HepG2 (cell line): ENCODE measurements around the gene CDCP2. TPM values are rescaled to one million over a fixed set of nuclear protein-coding genes. Genes with fewer than 3 reads are reported as not detected.

Experiments used
- ADNP ChIP-seq: sonication (generic); formaldehyde crosslinking; IDR thresholded peaks from 2 replicates; pipeline ENCODE4 v1.4.0; 2020; ENCODE audit warnings: missing genetic modification reagents
- KLF9 ChIP-seq: IDR thresholded peaks from 2 replicates; pipeline ENCODE4 v1.6.1; 2016; ENCODE audit warnings: low read depth
- NR3C1 ChIP-seq: sonication (generic); formaldehyde crosslinking; IDR thresholded peaks from 2 replicates; pipeline ENCODE4 v1.4.0; 2020; ENCODE audit warnings: missing genetic modification reagents
- polyA plus RNA-seq, 8 experiments: library from polyadenylated mRNA; depleted of rRNA in 3 of 8; stranded (reverse) in 7 of 8; unstranded in 1 of 8; fragments of >200 nt; fragmentation: Illumina TruSeq in 4 of 8; extraction: Trizol in 4 of 8; gene quantifications; 2 replicates each; pipeline versions ENCODE4 v1.2.1 to v1.2.3, GENCODE V29; 2011 to 2016; ENCODE audit warnings: low read depth in 4 of 8, missing spikeins in 1 of 8, mixed read lengths in 1 of 8; ENCODE audit not compliant: insufficient read depth in 1 of 8
- total RNA-seq, 5 experiments: library from RNA; depleted of rRNA; stranded (reverse); fragments of >200 nt; fragmentation: Illumina TruSeq; extraction: Trizol; gene quantifications; 2 replicates each; pipeline ENCODE4 v1.2.3, GENCODE V29; 2016; ENCODE audit warnings: low read depth in 1 of 5
- TF ChIP-seq, protein P1 (sequence below): sonication (generic); formaldehyde crosslinking; IDR thresholded peaks from 2 replicates; pipeline ENCODE4 v1.4.0; 2020; ENCODE audit warnings: low read depth, mild to moderate bottlenecking, missing genetic modification reagents
- TF ChIP-seq, protein P2 (sequence below): sonication (generic); formaldehyde crosslinking; IDR thresholded peaks from 2 replicates; pipeline ENCODE4 v1.5.0; 2020; ENCODE audit warnings: missing genetic modification reagents
- TF ChIP-seq, protein P3 (sequence below): sonication (generic); formaldehyde crosslinking; IDR thresholded peaks from 2 replicates; pipeline ENCODE4 v1.4.0; 2020; ENCODE audit warnings: missing genetic modification reagents
- TF ChIP-seq, protein P4 (sequence below): sonication (generic); formaldehyde crosslinking; IDR thresholded peaks from 2 replicates; pipeline ENCODE4 v1.4.0; 2020; ENCODE audit warnings: missing genetic modification reagents; ENCODE audit errors: not compliant biosample characterization

CDCP2 gene
- total and polyA plus RNA-seq, 2 of the 13 experiments (the other 11 are each of a cell fraction or from before 2014, with no cell fraction given) = not detected

DNA sequence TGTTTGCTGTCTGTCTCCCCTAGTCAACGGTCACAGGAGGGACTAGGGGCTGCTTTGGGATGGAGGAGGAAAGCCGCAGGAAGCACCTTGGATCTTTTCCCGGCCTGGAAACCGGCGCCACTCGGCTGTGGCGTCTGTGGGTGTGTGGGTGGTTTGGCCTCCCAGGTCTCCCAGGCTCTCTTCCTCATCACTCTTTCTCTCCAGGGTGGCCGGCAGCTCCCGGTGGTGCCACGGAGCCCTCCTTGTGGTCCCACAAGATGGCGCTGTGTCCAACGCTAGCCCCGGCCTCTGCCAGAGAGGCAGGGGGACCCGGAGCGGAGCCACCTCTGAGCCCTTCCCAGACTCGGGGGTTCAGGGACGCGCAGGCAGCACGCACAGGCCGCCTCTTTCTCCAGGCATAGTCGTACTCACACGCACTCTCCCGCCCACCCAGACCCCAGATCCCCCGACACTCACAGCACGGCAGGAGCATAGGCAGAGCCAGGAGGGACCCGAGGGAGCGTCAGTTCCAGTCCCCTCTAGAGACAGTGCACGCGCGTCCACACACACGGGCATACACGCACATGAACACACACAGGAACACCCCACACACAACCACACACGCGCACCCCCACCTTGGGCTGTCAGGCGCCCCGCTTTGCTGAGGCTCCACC is 31.2 kb downstream of the CDCP2 start (continued):
- TF ChIP-seq, protein P1, sequence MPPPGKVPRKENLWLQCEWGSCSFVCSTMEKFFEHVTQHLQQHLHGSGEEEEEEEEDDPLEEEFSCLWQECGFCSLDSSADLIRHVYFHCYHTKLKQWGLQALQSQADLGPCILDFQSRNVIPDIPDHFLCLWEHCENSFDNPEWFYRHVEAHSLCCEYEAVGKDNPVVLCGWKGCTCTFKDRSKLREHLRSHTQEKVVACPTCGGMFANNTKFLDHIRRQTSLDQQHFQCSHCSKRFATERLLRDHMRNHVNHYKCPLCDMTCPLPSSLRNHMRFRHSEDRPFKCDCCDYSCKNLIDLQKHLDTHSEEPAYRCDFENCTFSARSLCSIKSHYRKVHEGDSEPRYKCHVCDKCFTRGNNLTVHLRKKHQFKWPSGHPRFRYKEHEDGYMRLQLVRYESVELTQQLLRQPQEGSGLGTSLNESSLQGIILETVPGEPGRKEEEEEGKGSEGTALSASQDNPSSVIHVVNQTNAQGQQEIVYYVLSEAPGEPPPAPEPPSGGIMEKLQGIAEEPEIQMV (CRISPR knock-in tag) = no peak
- TF ChIP-seq, protein P2, sequence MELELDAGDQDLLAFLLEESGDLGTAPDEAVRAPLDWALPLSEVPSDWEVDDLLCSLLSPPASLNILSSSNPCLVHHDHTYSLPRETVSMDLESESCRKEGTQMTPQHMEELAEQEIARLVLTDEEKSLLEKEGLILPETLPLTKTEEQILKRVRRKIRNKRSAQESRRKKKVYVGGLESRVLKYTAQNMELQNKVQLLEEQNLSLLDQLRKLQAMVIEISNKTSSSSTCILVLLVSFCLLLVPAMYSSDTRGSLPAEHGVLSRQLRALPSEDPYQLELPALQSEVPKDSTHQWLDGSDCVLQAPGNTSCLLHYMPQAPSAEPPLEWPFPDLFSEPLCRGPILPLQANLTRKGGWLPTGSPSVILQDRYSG (CRISPR knock-in tag) = no peak
- TF ChIP-seq, protein P3, sequence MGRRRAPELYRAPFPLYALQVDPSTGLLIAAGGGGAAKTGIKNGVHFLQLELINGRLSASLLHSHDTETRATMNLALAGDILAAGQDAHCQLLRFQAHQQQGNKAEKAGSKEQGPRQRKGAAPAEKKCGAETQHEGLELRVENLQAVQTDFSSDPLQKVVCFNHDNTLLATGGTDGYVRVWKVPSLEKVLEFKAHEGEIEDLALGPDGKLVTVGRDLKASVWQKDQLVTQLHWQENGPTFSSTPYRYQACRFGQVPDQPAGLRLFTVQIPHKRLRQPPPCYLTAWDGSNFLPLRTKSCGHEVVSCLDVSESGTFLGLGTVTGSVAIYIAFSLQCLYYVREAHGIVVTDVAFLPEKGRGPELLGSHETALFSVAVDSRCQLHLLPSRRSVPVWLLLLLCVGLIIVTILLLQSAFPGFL (CRISPR knock-in tag) = no peak
- TF ChIP-seq, protein P4, sequence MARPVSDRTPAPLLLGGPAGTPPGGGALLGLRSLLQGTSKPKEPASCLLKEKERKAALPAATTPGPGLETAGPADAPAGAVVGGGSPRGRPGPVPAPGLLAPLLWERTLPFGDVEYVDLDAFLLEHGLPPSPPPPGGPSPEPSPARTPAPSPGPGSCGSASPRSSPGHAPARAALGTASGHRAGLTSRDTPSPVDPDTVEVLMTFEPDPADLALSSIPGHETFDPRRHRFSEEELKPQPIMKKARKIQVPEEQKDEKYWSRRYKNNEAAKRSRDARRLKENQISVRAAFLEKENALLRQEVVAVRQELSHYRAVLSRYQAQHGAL (CRISPR knock-in tag) = no peak
- no peak for TF ChIP-seq ADNP (CRISPR knock-in tag)
- no peak for TF ChIP-seq KLF9
- TF ChIP-seq NR3C1 (CRISPR knock-in tag) = no peak
